HepG2 (cell line): ENCODE data around the gene IGHMBP2. TPM values are rescaled to one million over a fixed set of nuclear protein-coding genes. Genes with fewer than 3 reads are reported as not detected.

Source experiments
- CENPT ChIP-seq: sonication (generic); formaldehyde crosslinking; IDR thresholded peaks from 2 replicates; pipeline ENCODE4 v1.8.0; 2022; ENCODE audit warnings: low read depth, mild to moderate bottlenecking, moderate library complexity, missing genetic modification reagents
- DBP ChIP-seq: sonication (generic); formaldehyde crosslinking; IDR thresholded peaks from 2 replicates; pipeline ENCODE4 v1.4.0; 2020; ENCODE audit warnings: missing genetic modification reagents; ENCODE audit errors: not compliant biosample characterization
- E2F5 ChIP-seq: sonication (generic); formaldehyde crosslinking; conservative IDR thresholded peaks from 2 replicates; pipeline ENCODE4 v1.4.0; 2020; ENCODE audit warnings: missing genetic modification reagents
- EED ChIP-seq: sonication (generic); formaldehyde crosslinking; IDR thresholded peaks from 2 replicates; pipeline ENCODE4 v1.5.0; 2020; ENCODE audit warnings: mild to moderate bottlenecking, missing genetic modification reagents
- ELK4 ChIP-seq: sonication (generic); formaldehyde crosslinking; IDR thresholded peaks from 2 replicates; pipeline ENCODE4 v1.9.0; 2021; ENCODE audit warnings: missing genetic modification reagents, borderline replicate concordance
- ISX ChIP-seq: sonication (generic); formaldehyde crosslinking; conservative IDR thresholded peaks from 2 replicates; pipeline ENCODE4 v1.5.0; 2020; ENCODE audit warnings: missing genetic modification reagents
- KDM4B ChIP-seq: sonication (generic); formaldehyde crosslinking; IDR thresholded peaks from 2 replicates; pipeline ENCODE4 v1.4.0; 2020; ENCODE audit warnings: missing genetic modification reagents
- MTA1 ChIP-seq: sonication (generic); formaldehyde crosslinking; IDR thresholded peaks from 2 replicates; pipeline ENCODE4 v1.4.0; 2020; ENCODE audit warnings: missing genetic modification reagents, mild to moderate bottlenecking, borderline replicate concordance
- NBN ChIP-seq: fragments of 450-650 bp; conservative IDR thresholded peaks from 2 replicates; pipeline ENCODE4 v1.6.1; 2017
- SALL1 ChIP-seq: sonication (generic); formaldehyde crosslinking; IDR thresholded peaks from 2 replicates; pipeline ENCODE4 v1.8.0; 2022; ENCODE audit warnings: mild to moderate bottlenecking, missing genetic modification reagents
- SOX6 ChIP-seq, 2 experiments: fragments of 450-650 bp in 1 of 2; sonication (generic) in 1 of 2; formaldehyde crosslinking in 1 of 2; IDR thresholded peaks; 2 replicates each; pipeline versions ENCODE4 v1.4.0 to v1.6.1; 2017 to 2020; ENCODE audit warnings: antibody characterized with exemption in 1 of 2, mild to moderate bottlenecking in 1 of 2, missing genetic modification reagents in 1 of 2
- YY1 ChIP-seq: IDR thresholded peaks from 2 replicates; pipeline ENCODE4 v1.6.1; 2011; ENCODE audit warnings: low read length, low read depth, moderate library complexity, mild to moderate bottlenecking; ENCODE audit not compliant: insufficient read depth, insufficient replicate concordance
- ZBTB25 ChIP-seq: IDR thresholded peaks from 2 replicates; pipeline ENCODE4 v1.6.1; 2018; ENCODE audit warnings: missing genetic modification reagents
- ZNF407 ChIP-seq: sonication (generic); formaldehyde crosslinking; IDR thresholded peaks from one replicate; pipeline ENCODE4 v1.5.1; 2020; ENCODE audit warnings: mild to moderate bottlenecking, missing genetic modification reagents; ENCODE audit errors: not compliant biosample characterization
- polyA plus RNA-seq, 8 experiments: library from polyadenylated mRNA; depleted of rRNA in 3 of 8; stranded (reverse) in 7 of 8; unstranded in 1 of 8; fragments of >200 nt; fragmentation: Illumina TruSeq in 4 of 8; extraction: Trizol in 4 of 8; gene quantifications; 2 replicates each; pipeline versions ENCODE4 v1.2.1 to v1.2.3, GENCODE V29; 2011 to 2016; ENCODE audit warnings: low read depth in 4 of 8, missing spikeins in 1 of 8, mixed read lengths in 1 of 8; ENCODE audit not compliant: insufficient read depth in 1 of 8
- total RNA-seq, 5 experiments: library from RNA; depleted of rRNA; stranded (reverse); fragments of >200 nt; fragmentation: Illumina TruSeq; extraction: Trizol; gene quantifications; 2 replicates each; pipeline ENCODE4 v1.2.3, GENCODE V29; 2016; ENCODE audit warnings: low read depth in 1 of 5

The IGHMBP2 gene
- total and polyA plus RNA-seq, 2 of the 13 experiments (the other 11 are each of a cell fraction or from before 2014, with no cell fraction given), result 8.9 to 9.9 TPM

GRCh38 chr11:68862421-68862820 lies 41.3 kb upstream of the IGHMBP2 start (continued):
- no peak for TF ChIP-seq ZNF407 (CRISPR knock-in tag)
- TF ChIP-seq MTA1 (CRISPR knock-in tag), result no peak
- no peak for TF ChIP-seq DBP (CRISPR knock-in tag)
- no peak for TF ChIP-seq ELK4
- TF ChIP-seq NBN, result no peak
- TF ChIP-seq ISX, result no peak
- TF ChIP-seq EED (CRISPR knock-in tag), result 0 out of 2 replicates have a peak, but pooled peaks have one; percentile 34
- TF ChIP-seq YY1, result no peak
- no peak for TF ChIP-seq SOX6 (IDR thresholded peaks at IDR 0.05)
- TF ChIP-seq SOX6 (CRISPR knock-in tag; IDR thresholded peaks at IDR 0.05), result 0 out of 2 replicates have a peak, but pooled peaks have one; percentile 30
- no peak; the same call in 1 of the 2 replicates for TF ChIP-seq SALL1 (CRISPR knock-in tag)
- no peak for TF ChIP-seq KDM4B
- TF ChIP-seq E2F5, result no peak
- TF ChIP-seq ZBTB25 (CRISPR knock-in tag), result no peak
- TF ChIP-seq CENPT (CRISPR knock-in tag), result no peak
